ENCODE results near the gene LMO7.
"Not testable (repeated sequence)": the region's sequence is repeated elsewhere in the genome, so short reads cannot be mapped to it uniquely, and the experiment has no call there.

LMO7 gene

DNA sequence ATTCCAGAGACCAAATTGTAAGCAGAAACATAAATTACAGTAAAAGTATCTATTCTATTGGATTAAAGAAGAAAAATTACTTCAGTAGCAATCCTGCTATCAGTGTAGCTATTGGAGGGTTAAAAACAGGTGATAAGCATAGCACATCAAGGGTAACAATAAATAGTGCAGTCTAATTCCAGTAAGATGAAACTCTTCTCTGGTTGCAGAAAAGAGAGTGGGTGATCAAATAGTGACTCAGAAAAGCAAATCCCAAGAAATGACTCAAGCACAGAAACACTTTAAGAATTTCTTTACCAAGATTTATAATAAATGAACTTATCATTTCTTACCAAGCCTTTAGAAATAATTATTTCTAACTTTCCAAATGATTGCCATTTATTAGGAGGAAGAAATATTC is 135.7 kb downstream of the LMO7 start:
- no peak for DNase-seq (ENCODE audit: low spot score)

- DNase-seq (ENCODE audit: low spot score) = no peak
Observed at GRCh38 chr13:75774176-75774575, 138.0 kb downstream of the LMO7 start.

GRCh38 chr13:75776550-75776949 is 140.4 kb downstream of the LMO7 start:
- DNase-seq (ENCODE audit: low spot score) = no peak

GRCh38 chr13:75779393-75779792 is 143.3 kb downstream of the LMO7 start:
- DNase-seq (ENCODE audit: low spot score) = no peak

DNA sequence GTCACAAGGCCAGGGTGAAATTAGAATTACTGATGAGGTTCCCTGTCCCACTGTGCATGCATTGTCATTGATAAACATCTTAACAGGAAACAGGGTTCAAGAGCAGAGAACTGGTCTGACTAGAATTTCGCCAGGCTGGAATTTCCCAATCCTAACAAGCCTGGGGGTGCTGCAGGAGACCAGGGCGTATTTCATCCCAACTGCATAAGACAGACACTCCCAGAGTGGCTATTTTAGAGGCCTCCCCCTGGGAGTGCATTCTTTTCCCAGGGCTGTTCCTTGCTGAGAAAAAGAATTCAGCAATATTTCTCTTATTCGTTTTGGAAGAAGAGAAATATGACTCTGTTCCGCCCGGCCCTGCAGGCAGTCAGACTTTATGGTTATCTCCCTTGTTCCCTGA is 144.0 kb downstream of the LMO7 start:
- not testable (repeated sequence) for DNase-seq (ENCODE audit: low spot score)

- no peak for DNase-seq (ENCODE audit: low spot score)
Observed at GRCh38 chr13:75782985-75783384, 146.9 kb downstream of the LMO7 start.

- DNase-seq (ENCODE audit: low spot score) = no peak
Observed at GRCh38 chr13:75784003-75784402, 147.9 kb downstream of the LMO7 start.

GRCh38 chr13:75785130-75785529 is 149.0 kb downstream of the LMO7 start:
- no peak for DNase-seq (ENCODE audit: low spot score)

- DNase-seq (ENCODE audit: low spot score) = no peak
Observed at GRCh38 chr13:75787249-75787928, 151.3 kb downstream of the LMO7 start.

- DNase-seq (ENCODE audit: low spot score) = no peak
Observed at GRCh38 chr13:75788481-75788981, 152.4 kb downstream of the LMO7 start.

GRCh38 chr13:75789451-75790197 is 153.5 kb downstream of the LMO7 start:
- DNase-seq (ENCODE audit: low spot score) = no peak

DNA sequence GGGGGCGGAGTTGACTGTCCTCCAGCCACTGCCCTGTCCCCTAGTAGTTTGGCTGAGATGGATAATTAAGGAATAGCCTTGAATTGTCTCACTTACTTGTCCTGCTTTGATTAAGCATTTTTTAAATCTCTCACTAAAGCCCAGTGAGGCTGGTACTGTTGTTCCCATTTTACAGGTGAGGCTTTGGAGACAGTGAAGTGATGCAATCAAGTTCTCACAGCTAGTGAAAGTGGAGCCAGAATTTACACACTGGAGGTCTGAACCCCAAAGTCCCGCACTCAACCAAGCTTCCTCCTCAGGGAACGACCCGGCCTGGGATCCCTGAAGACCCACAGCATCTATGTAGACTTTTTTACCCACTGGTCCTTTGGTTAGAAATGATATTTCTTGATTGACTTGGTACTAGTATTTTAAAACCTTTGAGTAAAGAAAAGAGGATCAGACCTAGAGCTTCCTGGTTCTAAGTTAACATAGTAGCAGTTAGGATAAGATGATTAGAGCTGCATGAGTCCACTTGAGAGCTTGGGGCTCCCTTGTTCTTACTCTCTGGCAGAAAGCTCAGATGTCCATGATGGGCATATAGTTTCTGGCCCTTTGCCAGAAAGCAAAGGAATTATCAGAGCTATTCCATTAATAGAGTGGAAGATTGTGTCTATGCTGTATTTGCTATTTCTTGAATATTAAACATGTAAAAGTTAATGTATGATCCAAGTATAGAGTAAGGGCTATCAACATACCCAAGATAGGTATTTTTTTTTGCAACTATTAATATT is 154.3 kb downstream of the LMO7 start:
- DNase-seq (ENCODE audit: low spot score) = no peak

DNA sequence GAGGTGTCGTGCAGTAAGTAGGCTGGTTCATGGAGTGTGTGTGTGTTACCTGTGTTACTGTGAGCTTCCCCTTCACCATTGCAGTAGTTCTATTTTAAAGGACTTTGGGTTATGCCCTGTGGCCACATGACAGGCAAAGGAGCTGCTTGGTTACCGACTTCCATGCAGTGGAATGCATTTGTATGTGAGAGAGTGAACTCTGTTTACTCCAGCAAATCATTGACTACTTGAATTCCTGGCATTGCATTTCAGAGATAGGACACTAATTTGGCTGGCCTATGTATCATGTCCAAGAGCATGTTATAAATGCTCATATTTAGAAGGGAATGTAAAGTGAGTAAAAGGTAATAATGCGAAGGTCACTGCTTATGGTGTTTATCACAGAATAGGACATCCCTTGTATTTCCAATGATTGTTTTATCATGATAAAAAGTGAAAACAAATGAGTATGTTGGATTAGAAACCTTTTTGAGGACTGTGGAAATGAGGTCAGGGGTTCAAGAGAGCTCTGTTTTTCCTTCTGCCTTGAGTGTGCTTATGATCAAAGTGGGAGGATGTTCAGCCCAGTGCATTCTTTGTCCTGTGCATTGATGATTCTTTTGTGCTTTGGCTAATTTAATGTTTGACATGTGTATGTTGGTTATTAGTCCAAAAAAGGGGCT is 156.5 kb downstream of the LMO7 start:
- no peak for DNase-seq (ENCODE audit: low spot score)

- not testable (repeated sequence) for DNase-seq (ENCODE audit: low spot score)
Observed at GRCh38 chr13:75793188-75793567, 157.0 kb downstream of the LMO7 start.

DNA sequence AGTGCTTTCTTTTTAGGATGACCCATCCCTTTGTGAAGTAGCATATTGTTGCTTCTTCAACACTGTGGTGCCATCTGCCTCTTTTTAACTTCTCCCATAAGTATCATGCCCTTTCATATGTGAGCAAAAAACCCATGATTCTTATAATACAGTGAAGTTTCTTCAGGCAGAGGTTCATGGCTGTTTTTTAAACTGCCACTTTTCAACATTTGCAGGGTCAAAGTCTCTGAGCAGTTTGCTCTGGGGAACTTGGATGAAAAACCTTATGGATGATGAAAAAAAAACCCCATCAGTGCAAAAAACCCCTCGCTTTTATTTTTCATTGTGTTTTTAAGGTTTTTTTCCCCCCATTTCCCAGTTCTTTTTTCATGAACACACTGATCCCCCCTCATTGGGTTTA is 158.5 kb downstream of the LMO7 start:
- no peak for DNase-seq (ENCODE audit: low spot score)

DNA sequence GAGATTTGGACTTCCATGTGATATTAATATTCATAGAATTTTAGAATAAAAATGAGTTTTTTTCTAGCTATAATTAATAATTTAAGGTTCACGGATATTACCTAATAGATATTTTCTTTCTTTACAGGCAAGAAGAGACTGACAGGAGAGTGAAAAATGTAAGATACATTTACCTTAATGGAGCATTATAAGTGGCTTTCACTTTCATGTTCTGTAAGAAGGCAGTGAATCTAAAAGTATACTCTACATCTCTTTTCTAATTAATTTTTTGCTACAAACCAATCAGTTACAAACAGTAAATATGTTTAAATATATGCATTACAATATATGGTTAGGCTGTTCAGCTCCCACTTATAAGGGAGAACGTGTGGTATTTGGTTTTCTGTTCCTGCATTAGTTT is 159.1 kb downstream of the LMO7 start:
- DNase-seq (ENCODE audit: low spot score) = no peak

GRCh38 chr13:75796825-75797224 is 160.7 kb downstream of the LMO7 start:
- DNase-seq (ENCODE audit: low spot score) = no peak

- no peak for DNase-seq (ENCODE audit: low spot score)
Observed at GRCh38 chr13:75797239-75797638, 161.1 kb downstream of the LMO7 start.

- no peak for DNase-seq (ENCODE audit: low spot score)
Observed at GRCh38 chr13:75797719-75798118, 161.6 kb downstream of the LMO7 start.

- DNase-seq (ENCODE audit: low spot score) = no peak
Observed at GRCh38 chr13:75798353-75799255, 162.5 kb downstream of the LMO7 start.

GRCh38 chr13:75800545-75800944 is 164.4 kb downstream of the LMO7 start:
- no peak for DNase-seq (ENCODE audit: low spot score)
